OCI-LY7 (cell line): ENCODE results near the gene TECPR2. TPM values are rescaled to one million over a fixed set of nuclear protein-coding genes. Genes with fewer than 3 reads are reported as not detected.

ENCODE experiments used
- BruUV-seq: library from RNA; stranded (reverse); fragments of 400-500 nt; replicated peaks from 2 replicates; lab custom pipeline; 2021; lab: Mats Ljungman, UMichigan
- CTCF ChIA-PET: fragments of 300-600 bp; sonication (Branson Sonifier 250); formaldehyde crosslinking; loops from one replicate; lab custom pipeline; 2022; ENCODE audit warnings: antibody characterized with exemption; ENCODE audit not compliant: unreplicated experiment; lab: Charles Lee
- POLR2A ChIA-PET: fragments of 300-600 bp; sonication (Branson Sonifier 250); formaldehyde crosslinking; loops from one replicate; lab custom pipeline; 2022; ENCODE audit warnings: antibody characterized with exemption; lab: Charles Lee
- DNase-seq: peaks from one replicate; pipeline ENCODE4 v3.0.0-alpha.2; 2015; ENCODE audit warnings: low spot score
- H2AFZ ChIP-seq: fragments of 200-600 bp; sonication (generic), shearing (Covaris generic); 2 replicates; pipeline ENCODE4 v1.6.1; 2014; ENCODE audit warnings: mild to moderate bottlenecking, antibody characterized with exemption, low read length, moderate library complexity
- H3K27ac ChIP-seq: fragments of 200-600 bp; sonication (generic); 2 replicates; pipeline ENCODE4 v1.5.1; 2014; ENCODE audit warnings: mixed run types, low read depth, mild to moderate bottlenecking, moderate library complexity, low read length, inconsistent platforms; ENCODE audit not compliant: poor library complexity, severe bottlenecking
- H3K36me3 ChIP-seq: fragments of 200-600 bp; sonication (generic); 2 replicates; pipeline ENCODE4 v1.6.1; 2014; ENCODE audit warnings: mild to moderate bottlenecking, antibody characterized with exemption, low read length, moderate library complexity, mixed read lengths; ENCODE audit not compliant: insufficient read depth
- H3K4me1 ChIP-seq: fragments of 200-600 bp; sonication (generic); 2 replicates; pipeline ENCODE4 v1.5.1; 2014; ENCODE audit warnings: mild to moderate bottlenecking, low read length; ENCODE audit not compliant: insufficient read depth, poor library complexity, severe bottlenecking
- H3K4me2 ChIP-seq: fragments of 200-600 bp; sonication (generic); 2 replicates; pipeline ENCODE4 v1.6.1; 2014; ENCODE audit warnings: mild to moderate bottlenecking, low read length
- H3K4me3 ChIP-seq: fragments of 200-600 bp; sonication (generic); 2 replicates; pipeline ENCODE4 v1.5.1; 2014; ENCODE audit warnings: mild to moderate bottlenecking, low read depth, low read length; ENCODE audit not compliant: poor library complexity, severe bottlenecking
- H3K79me2 ChIP-seq: fragments of 200-600 bp; sonication (generic); 2 replicates; pipeline ENCODE4 v1.6.1; 2016; ENCODE audit warnings: low read depth, mild to moderate bottlenecking, low read length, moderate library complexity, mixed read lengths; ENCODE audit not compliant: insufficient read depth
- H3K9me2 ChIP-seq: fragments of 200-600 bp; sonication (generic); 2 replicates; pipeline ENCODE4 v1.6.1; 2016; ENCODE audit warnings: mild to moderate bottlenecking, low read length, mixed read lengths; ENCODE audit not compliant: insufficient read depth
- H3K9me3 ChIP-seq: fragments of 200-600 bp; sonication (generic); 2 replicates; pipeline ENCODE4 v1.6.1; 2014; ENCODE audit warnings: mild to moderate bottlenecking, mixed run types, low read length, mixed read lengths
- H4K20me1 ChIP-seq: fragments of 200-600 bp; sonication (generic); 2 replicates; pipeline ENCODE4 v1.6.1; 2014; ENCODE audit warnings: mild to moderate bottlenecking, antibody characterized with exemption, low read length, moderate library complexity, mixed read lengths; ENCODE audit not compliant: insufficient read depth
- CTCF ChIP-seq: fragments of 200-600 bp; sonication (generic); conservative IDR thresholded peaks from 2 replicates; pipeline ENCODE4 v1.5.1; 2014; ENCODE audit warnings: mild to moderate bottlenecking, antibody characterized with exemption, low read length, moderate library complexity, mixed read lengths
- EZH2phosphoT487 ChIP-seq: fragments of 200-600 bp; sonication (generic); IDR thresholded peaks from 2 replicates; pipeline ENCODE4 v1.6.1; 2018; ENCODE audit warnings: low read depth, borderline replicate concordance, mild to moderate bottlenecking, mixed run types, antibody characterized with exemption, low read length, moderate library complexity, mixed read lengths
- intact Hi-C: fragments of 100-400 bp; cut with micrococcal nuclease; formaldehyde crosslinking; loops from one replicate; pipeline ENCODE4 v1.10.0; 2022; ENCODE audit not compliant: unreplicated experiment
- total RNA-seq, 2 experiments: library from RNA; depleted of rRNA in 1 of 2; stranded (reverse); fragments of >200 nt in 1 of 2; shearing (Covaris generic) in 1 of 2; gene quantifications; 2 replicates each; pipeline ENCODE4 v1.2.3, GENCODE V29; 2014 to 2022

Gene TECPR2
- total RNA-seq, 2 experiments from 2014 or later: 5.3 to 12.7 TPM

GRCh38 chr14:102493096-102493495 lies 130.4 kb downstream of the TECPR2 start:
- CTCF ChIA-PET: no interaction called here
- Histone ChIP-seq H3K27ac (no peak overlapping the region), H3K79me2 (no peaks in the 10 kb centered on the region), H3K36me3 (no peaks in the 10 kb centered on the region), H2AFZ (no peak overlapping the region), H4K20me1 (no peaks in the 10 kb centered on the region), H3K9me3 (no peaks in the 10 kb centered on the region), H3K4me2 (no peak overlapping the region), H3K9me2 (no peaks in the 10 kb centered on the region), H3K4me3 (no peak overlapping the region), H3K4me1 (no peaks in the 10 kb centered on the region)
- intact Hi-C loops: no loop called here
- POLR2A ChIA-PET: interaction anchor here (0.6 kb wide), 1 partner anchor 784 kb away, joined by 3 read pairs; no protein-coding TSS in a partner anchor
- DNase-seq: no peak
- TF ChIP-seq EZH2phosphoT487 (no peak), CTCF (no peak)
- no TSS peak for BruUV-seq

DNA sequence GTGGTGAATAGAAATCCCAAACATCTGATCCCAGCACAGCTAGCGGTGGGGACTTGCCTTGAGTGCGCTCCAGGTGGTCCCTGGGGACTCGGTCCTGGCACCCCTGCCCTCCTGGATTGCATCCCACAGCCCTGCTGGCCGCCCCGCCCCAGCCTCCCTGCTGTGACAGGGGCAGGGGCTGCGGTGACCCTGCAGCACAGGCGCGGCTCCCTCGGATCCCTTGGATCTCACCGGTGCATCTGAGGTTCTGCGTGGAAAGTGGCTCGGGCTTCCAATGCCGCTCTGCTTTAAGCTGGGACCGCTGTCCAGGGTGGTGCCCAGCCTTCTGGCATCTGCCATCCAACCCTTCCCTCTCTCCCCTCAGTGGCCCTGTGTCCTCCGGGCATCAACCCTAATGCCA lies 130.8 kb downstream of the TECPR2 start:
- TF ChIP-seq CTCF (no peak), EZH2phosphoT487 (no peak)
- Histone ChIP-seq H3K4me2 (no peak overlapping the region), H4K20me1 (no peaks in the 10 kb centered on the region), H3K79me2 (no peaks in the 10 kb centered on the region), H3K9me3 (no peaks in the 10 kb centered on the region), H2AFZ (no peak overlapping the region), H3K4me3 (no peak overlapping the region), H3K27ac (no peak overlapping the region), H3K36me3 (no peaks in the 10 kb centered on the region), H3K4me1 (no peaks in the 10 kb centered on the region), H3K9me2 (no peaks in the 10 kb centered on the region)
- intact Hi-C loops: no loop called here
- no peak for DNase-seq
- ChIA-PET POLR2A (interaction anchor here (0.6 kb wide), 1 partner anchor 784 kb away, joined by 3 read pairs; no protein-coding TSS in a partner anchor), CTCF (no interaction called here)
- BruUV-seq: no TSS peak

DNA sequence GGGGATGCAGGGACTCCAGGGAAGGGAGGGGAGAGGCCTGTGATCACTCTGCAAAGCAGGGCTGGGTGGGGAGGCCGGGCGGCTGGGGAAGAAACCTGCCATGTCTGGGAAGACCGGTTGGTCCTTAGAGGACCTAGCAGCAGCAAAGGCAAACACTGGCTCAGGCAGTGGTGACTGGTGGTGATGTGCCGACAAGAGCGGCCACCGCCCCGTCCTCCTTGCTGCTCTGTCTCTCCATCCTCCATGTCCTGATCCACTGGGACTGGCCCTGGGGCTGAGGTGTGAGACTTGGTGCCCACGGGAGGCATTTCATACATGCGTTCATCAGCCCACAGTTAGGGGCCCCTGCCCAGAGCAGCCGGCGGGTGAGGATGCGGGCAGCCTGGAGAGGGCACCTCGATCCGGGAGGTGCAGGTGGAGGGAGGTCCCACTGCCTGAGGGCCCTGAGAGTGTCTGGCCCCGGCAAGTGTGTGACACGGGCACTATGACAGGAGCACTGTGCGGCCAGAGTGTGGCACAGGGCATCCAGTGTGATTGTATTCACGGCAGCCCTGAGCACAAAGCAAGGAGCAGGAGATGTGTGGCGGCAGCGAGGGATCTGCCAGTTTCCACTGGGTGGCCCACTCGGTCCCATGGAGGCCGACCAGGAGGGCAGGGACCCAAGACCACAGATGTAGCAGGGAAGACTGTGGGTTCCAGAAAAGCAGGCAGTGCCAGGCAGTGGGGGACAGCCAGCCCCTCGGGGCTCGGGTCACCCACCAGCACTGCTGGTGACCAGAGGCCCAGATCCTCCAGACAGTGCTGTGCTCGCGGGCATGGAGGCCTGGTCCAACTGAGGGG lies 133.0 kb downstream of the TECPR2 start:
- POLR2A ChIA-PET: no interaction called here
- H3K4me2 ChIP-seq: no peak overlapping the region

More for the DNA sequence above, 133.0 kb downstream of the TECPR2 start:
- H3K9me2 ChIP-seq: no peaks in the 10 kb centered on the region
- intact Hi-C loops: no loop called here
- H3K4me1 ChIP-seq: no peaks in the 10 kb centered on the region
- H3K36me3 ChIP-seq: no peaks in the 10 kb centered on the region
- H3K9me3 ChIP-seq: no peaks in the 10 kb centered on the region
- no peak overlapping the region for H3K4me3 ChIP-seq
- H3K79me2 ChIP-seq: no peaks in the 10 kb centered on the region
- no peak overlapping the region for H2AFZ ChIP-seq
- H4K20me1 ChIP-seq: no peaks in the 10 kb centered on the region
- no peak overlapping the region for H3K27ac ChIP-seq
- DNase-seq: no peak
- BruUV-seq: no TSS peak
- CTCF ChIA-PET: no interaction called here
- TF ChIP-seq CTCF (no peak), EZH2phosphoT487 (no peak)
